Measurements from ENCODE around the gene GPR160. TPM values are rescaled to one million over a fixed set of nuclear protein-coding genes. Genes with fewer than 3 reads are reported as not detected.

The GPR160 gene
- total and polyA plus RNA-seq, 12 donors = 0.76 to 5.8 (median 1.6) TPM

- Histone ChIP-seq H3K36me3 (replicated peaks in 1 of 2) (no peaks in the 10 kb centered on the region), H3K9me3 (replicated peaks in 1 of 3) (no peaks in the 10 kb centered on the region), H3K4me1 (replicated peaks in 1 of 2) (no peaks in the 10 kb centered on the region), H3K4me3 (no peak overlapping the region), H3K27ac (no peak overlapping the region), H3K27me3 (no peaks in the 10 kb centered on the region)
- no peak for DNase-seq
- 80 to 88% (median 83%) methylated on average over 3 of the region's 3 CpGs for WGBS, 4 donors
- intact Hi-C loops (cut with DNase I) = no loop called here
- TF ChIP-seq POLR2A (IDR thresholded peaks at IDR 0.05) (no peak), CTCF (IDR thresholded peaks at IDR 0.05) (no peak)
Measured at GRCh38 chr3:170057550-170057949, 19.8 kb downstream of the GPR160 start.

GRCh38 chr3:170058127-170058526 is 20.3 kb downstream of the GPR160 start:
- no peak for DNase-seq
- Histone ChIP-seq H3K36me3 (replicated peaks in 1 of 2) (no peaks in the 10 kb centered on the region), H3K27me3 (no peaks in the 10 kb centered on the region), H3K4me1 (replicated peaks in 1 of 2) (no peaks in the 10 kb centered on the region), H3K4me3 (no peak overlapping the region), H3K27ac (no peak overlapping the region), H3K9me3 (replicated peaks in 1 of 3) (no peaks in the 10 kb centered on the region)
- TF ChIP-seq CTCF (IDR thresholded peaks at IDR 0.05) (no peak), POLR2A (IDR thresholded peaks at IDR 0.05) (no peak)
- 74 to 81% (median 75%) methylated on average over 6 of the region's 6 CpGs for WGBS, 4 donors
- intact Hi-C loops (cut with DNase I) = no loop called here

GRCh38 chr3:170059447-170059846 is 21.7 kb downstream of the GPR160 start:
- Histone ChIP-seq H3K27me3 (no peaks in the 10 kb centered on the region), H3K27ac (no peak overlapping the region), H3K9me3 (replicated peaks in 1 of 3) (no peaks in the 10 kb centered on the region), H3K36me3 (replicated peaks in 1 of 2) (no peaks in the 10 kb centered on the region), H3K4me3 (no peak overlapping the region), H3K4me1 (replicated peaks in 1 of 2) (no peaks in the 10 kb centered on the region)
- TF ChIP-seq POLR2A (IDR thresholded peaks at IDR 0.05) = no peak
- TF ChIP-seq CTCF (IDR thresholded peaks at IDR 0.05) = no peak
- no peak for DNase-seq
- intact Hi-C loops (cut with DNase I) = no loop called here
- WGBS, 4 donors = 76 to 93% (median 85%) methylated on average over 1 of the region's 1 CpG

- Histone ChIP-seq H3K27ac (no peak overlapping the region), H3K27me3 (no peaks in the 10 kb centered on the region), H3K4me1 (replicated peaks in 1 of 2) (no peaks in the 10 kb centered on the region), H3K36me3 (replicated peaks in 1 of 2) (no peaks in the 10 kb centered on the region), H3K9me3 (replicated peaks in 1 of 3) (no peaks in the 10 kb centered on the region), H3K4me3 (no peak overlapping the region)
- no peak for DNase-seq
- whole genome bisulfite sequencing, 4 donors = 93 to 97% (median 95%) methylated on average over 20 of the region's 20 CpGs
- no peak for TF ChIP-seq CTCF (IDR thresholded peaks at IDR 0.05)
- intact Hi-C loops (cut with DNase I) = no loop called here
Measured at GRCh38 chr3:170062068-170062467, 24.3 kb downstream of the GPR160 start.

Data from adrenal gland (tissue), 12 donors.